GM18909 (cell line): ENCODE measurements around the gene STK16.
"Not testable (repeated sequence)": the region's sequence is repeated elsewhere in the genome, so short reads cannot be mapped to it uniquely, and the experiment has no call there.

Source experiments
- ATAC-seq: cut with Tn5 transposase; IDR thresholded peaks from one replicate; pipeline ENCODE4 v1.9.1; 2021; ENCODE audit warnings: mild to moderate bottlenecking; ENCODE audit not compliant: unreplicated experiment, poor library complexity

STK16 gene

GRCh38 chr2:219245148-219245898 is at the start of gene STK16, which contains the start of gene GLB1L:
STK16 (plus strand) TSS chr2:219245479; CDS start chr2:219246000, 521 bp downstream.
GLB1L (minus strand) TSS chr2:219245444; CDS start chr2:219243573, 1,871 bp downstream.
- ATAC-seq = peak; percentile 66

GRCh38 chr2:219197388-219197787 is 47.9 kb upstream of the STK16 start:
- ATAC-seq = no peak

- no peak for ATAC-seq
Measured at GRCh38 chr2:219198974-219199373, 46.3 kb upstream of the STK16 start.

- ATAC-seq = no peak
Measured at GRCh38 chr2:219199470-219200211, 45.6 kb upstream of the STK16 start.

- not testable (repeated sequence) for ATAC-seq
Measured at GRCh38 chr2:219200502-219201326, 44.6 kb upstream of the STK16 start.

GRCh38 chr2:219201331-219201730 is 43.9 kb upstream of the STK16 start:
- not testable (repeated sequence) for ATAC-seq

GRCh38 chr2:219204425-219205164 is 40.7 kb upstream of the STK16 start:
- ATAC-seq = no peak

- no peak for ATAC-seq
Measured at GRCh38 chr2:219205165-219205538, 40.1 kb upstream of the STK16 start.

- no peak for ATAC-seq
Measured at GRCh38 chr2:219205981-219206327, 39.3 kb upstream of the STK16 start.

GRCh38 chr2:219206328-219207133 is 38.7 kb upstream of the STK16 start, which contains the start of gene ZFAND2B:
ZFAND2B (plus strand) TSS chr2:219206782; CDS start chr2:219206988, 206 bp downstream.
- ATAC-seq = peak; percentile 97

GRCh38 chr2:219207134-219207883 is 38.0 kb upstream of the STK16 start:
- no peak for ATAC-seq

- no peak for ATAC-seq
Measured at GRCh38 chr2:219207884-219208740, 37.2 kb upstream of the STK16 start.

- no peak for ATAC-seq
Measured at GRCh38 chr2:219209236-219210195, 35.8 kb upstream of the STK16 start.

- ATAC-seq = no peak
Measured at GRCh38 chr2:219210196-219210885, 34.9 kb upstream of the STK16 start.

GRCh38 chr2:219210886-219211362 is 34.4 kb upstream of the STK16 start:
- no peak for ATAC-seq

GRCh38 chr2:219213026-219213415 is 32.3 kb upstream of the STK16 start:
- no peak for ATAC-seq
